IPS DF 4.7 (cell line): ENCODE results near the gene OR2K2.
"Not testable (repeated sequence)": the region's sequence is repeated elsewhere in the genome, so short reads cannot be mapped to it uniquely, and the experiment has no call there.

Experiments
- DNase-seq: peaks from one replicate; pipeline ENCODE4 v3.0.0-alpha.2; 2013; ENCODE audit warnings: low spot score; ENCODE audit errors: extremely low read depth

The OR2K2 gene, protein sequence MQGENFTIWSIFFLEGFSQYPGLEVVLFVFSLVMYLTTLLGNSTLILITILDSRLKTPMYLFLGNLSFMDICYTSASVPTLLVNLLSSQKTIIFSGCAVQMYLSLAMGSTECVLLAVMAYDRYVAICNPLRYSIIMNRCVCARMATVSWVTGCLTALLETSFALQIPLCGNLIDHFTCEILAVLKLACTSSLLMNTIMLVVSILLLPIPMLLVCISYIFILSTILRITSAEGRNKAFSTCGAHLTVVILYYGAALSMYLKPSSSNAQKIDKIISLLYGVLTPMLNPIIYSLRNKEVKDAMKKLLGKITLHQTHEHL

GRCh38 chr9:111330124-111330523 is at the start of gene OR2K2:
TSS of gene OR2K2 (minus strand) at chr9:111330224. CDS start at chr9:111328433, 1,791 bp downstream.
- DNase-seq = no peak

- no peak for DNase-seq
Measured at GRCh38 chr9:111375817-111376564, 46.0 kb upstream of the OR2K2 start.

DNA sequence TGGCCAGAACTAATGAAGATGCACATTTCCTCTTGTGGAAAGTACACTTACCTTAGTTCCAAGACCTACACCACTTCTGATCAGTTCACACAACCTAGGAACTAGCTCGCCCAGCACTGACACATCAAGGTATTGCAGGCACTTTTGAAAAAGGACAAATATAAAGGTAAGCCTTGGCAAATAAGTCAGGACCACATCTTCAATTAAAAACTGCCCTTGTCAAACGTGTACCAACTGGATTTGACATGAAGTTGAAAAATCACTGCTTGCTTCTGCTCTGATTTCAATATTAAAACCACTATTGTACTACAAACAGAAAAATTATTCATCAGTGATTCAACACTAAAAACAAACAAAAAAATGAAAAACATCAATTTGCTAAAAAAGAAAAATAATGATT is 45.0 kb upstream of the OR2K2 start:
- no peak for DNase-seq

DNA sequence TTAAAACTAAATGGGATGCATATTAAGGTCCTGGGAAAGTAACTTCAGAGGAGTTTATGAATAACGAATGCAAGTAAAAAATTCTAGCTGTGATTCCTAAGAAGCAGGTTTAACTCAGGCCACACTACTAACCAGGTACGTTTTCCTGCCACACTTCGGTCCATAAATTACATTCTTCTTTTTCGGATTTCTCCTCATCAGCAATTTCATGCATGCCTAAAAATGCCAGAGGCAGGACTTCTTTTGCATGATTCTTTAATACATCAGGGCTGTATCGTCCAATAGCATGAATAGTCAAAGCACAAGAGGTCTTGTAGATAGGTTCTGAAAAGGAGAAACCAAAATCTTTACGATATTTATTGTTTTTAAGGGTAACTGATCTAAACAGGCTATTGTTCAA is 42.3 kb upstream of the OR2K2 start:
- DNase-seq = no peak

DNA sequence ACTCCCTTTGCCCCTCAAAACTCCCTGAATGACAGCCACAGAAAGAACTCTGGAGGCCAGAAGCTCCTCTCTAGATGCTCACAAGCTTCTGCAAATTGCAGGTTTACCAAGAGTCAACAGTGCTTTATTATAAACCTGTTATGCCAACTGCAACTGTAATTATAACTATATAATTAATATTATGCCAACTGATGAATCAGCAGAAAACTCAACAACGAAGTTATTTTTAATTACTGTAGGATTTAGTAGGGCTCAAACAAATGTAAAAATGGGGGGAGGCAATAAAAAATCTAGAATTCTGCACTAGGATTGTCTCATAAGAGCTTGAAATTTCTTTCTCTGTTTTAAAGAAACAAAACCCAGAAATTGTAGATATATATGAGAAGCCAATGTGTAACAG is 37.0 kb upstream of the OR2K2 start:
- no peak for DNase-seq

GRCh38 chr9:111362526-111362925 is 32.5 kb upstream of the OR2K2 start:
- DNase-seq = no peak

- DNase-seq = no peak
Measured at GRCh38 chr9:111360881-111361280, 30.9 kb upstream of the OR2K2 start.

GRCh38 chr9:111356481-111357244 is 26.6 kb upstream of the OR2K2 start:
- no peak for DNase-seq

GRCh38 chr9:111352545-111352944 is 22.5 kb upstream of the OR2K2 start:
- no peak for DNase-seq

- no peak for DNase-seq
Measured at GRCh38 chr9:111350556-111350955, 20.5 kb upstream of the OR2K2 start.

DNA sequence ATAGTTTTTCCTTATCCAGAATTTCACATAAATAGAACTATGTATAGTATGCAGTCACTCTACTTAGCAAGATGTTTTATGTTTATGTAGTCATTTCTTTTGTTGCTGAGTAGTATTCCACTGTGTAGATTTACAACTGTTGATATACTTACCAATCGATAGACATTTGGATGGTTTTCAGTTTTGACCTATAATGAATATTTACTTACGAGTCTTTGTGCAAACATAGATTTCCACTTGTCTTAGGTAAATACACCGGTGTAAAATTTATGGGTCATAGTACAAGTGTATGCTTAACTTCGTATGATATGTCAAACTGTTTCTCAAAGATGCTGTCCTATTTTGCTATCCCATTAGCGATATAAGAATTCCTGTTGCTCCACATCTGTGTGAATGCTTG is 19.7 kb upstream of the OR2K2 start:
- no peak for DNase-seq

GRCh38 chr9:111348821-111349271 is 18.8 kb upstream of the OR2K2 start:
- DNase-seq = no peak

GRCh38 chr9:111334318-111334863 is 4.4 kb upstream of the OR2K2 start:
- not testable (repeated sequence) for DNase-seq

DNA sequence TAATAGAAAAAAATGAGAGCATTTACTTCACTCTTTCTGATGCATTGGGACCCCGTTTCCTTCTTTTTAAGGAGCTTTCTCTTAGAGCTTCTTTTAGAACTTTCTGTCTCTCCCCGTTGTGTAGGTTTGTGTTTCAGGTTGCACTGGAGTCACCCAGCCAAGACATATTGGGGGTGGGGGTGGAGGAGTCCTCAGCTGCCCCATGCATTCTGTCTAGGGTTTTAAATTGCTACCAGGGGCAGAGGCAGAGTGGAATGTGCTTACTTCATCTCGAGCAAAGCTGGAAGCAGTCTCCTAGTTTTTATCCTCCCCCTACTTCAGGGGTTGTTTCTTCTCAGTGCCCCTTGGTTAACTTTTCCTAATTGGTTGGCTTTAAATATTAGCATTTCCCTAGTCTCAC is 9.4 kb downstream of the OR2K2 start:
- DNase-seq = no peak

- DNase-seq = no peak
Measured at GRCh38 chr9:111316796-111317195, 13.2 kb downstream of the OR2K2 start.

- no peak for DNase-seq
Measured at GRCh38 chr9:111305914-111306313, 24.1 kb downstream of the OR2K2 start.

DNA sequence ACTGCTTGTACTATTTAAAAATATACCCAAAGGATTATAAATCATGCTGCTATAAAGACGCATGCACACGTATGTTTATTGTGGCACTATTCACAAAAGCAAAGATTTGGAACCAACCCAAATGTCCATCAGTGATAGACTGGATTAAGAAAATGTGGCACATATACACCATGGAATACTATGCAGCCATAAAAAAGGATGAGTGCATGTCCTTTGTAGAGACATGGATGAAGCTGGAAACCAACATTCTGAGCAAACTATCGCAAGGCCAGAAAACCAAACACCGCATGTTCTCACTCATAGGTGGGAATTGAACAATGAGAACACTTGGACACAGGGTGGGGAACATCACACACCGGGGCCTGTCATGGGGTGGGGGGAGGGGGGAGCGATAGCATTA is 26.0 kb downstream of the OR2K2 start:
- not testable (repeated sequence) for DNase-seq

- DNase-seq = no peak
Measured at GRCh38 chr9:111301195-111301594, 28.8 kb downstream of the OR2K2 start.

DNA sequence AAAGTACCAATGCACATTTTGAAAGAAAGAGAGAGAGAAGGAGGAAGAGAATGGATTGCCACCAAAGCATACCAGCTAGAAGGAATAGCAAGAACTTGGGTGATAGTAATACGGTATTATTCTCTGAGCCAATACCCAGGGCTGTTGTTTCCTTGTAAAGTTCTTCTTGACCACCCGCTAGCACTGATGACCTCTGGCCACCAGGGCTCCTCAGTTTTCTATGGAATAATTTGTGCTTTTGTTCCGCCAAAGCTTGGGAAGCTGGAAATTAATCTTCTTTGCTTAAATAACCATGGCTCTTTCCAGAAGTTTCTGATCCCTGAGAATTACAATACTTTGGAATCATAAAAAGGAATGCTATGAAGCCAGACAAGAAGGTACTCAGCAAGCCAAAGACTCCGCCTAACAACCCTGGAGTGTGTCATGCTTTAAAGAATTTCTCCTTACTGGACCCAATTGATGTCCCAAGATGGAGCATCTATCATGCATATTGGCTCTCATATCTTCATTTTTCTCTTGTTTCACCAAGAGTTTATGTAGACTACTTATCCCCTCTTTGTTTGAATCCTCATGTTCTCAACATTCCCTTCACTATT is 29.8 kb downstream of the OR2K2 start:
- no peak for DNase-seq

DNA sequence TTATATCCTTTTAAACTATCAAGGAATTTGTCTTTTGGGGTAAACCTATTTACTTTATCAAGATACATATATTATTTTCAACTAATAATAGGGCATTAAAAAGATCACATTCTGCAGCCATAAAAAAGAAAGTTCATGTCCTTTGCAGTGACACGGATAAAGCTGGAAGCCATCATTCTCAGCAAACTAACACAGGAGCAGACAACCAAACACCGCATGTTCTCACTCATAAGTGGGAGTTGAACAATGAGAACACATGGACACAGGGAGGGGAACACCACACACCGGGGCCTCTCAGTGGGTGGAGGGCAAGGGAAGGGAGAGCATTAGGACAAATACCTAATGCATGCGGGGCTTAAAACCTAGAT is 30.4 kb downstream of the OR2K2 start:
- not testable (repeated sequence) for DNase-seq
